Left colon (tissue), 2 donors: ENCODE measurements around the gene ASPHD2. TPM values are rescaled to one million over a fixed set of nuclear protein-coding genes. Genes with fewer than 3 reads are reported as not detected.
A peak's percentile ranks its signal among the peaks of the same experiment; 100 is the strongest.
"Not testable (repeated sequence)": the region's sequence is repeated elsewhere in the genome, so short reads cannot be mapped to it uniquely, and the experiment has no call there.

ENCODE experiments used
- ATAC-seq: fragments of 200-7000 bp; cut with Tn5 transposase; one replicate; pipeline ENCODE4 v1.9.1; 2020; ENCODE audit warnings: mild to moderate bottlenecking, moderate library complexity
- DNase-seq, 2 donors: peaks; one replicate each; pipeline ENCODE4 v3.0.0-alpha.2; 2020
- intact Hi-C, 2 donors: fragments of 100-400 bp; cut with DNase I in 1 of 2; cut with micrococcal nuclease in 1 of 2; formaldehyde crosslinking; loops; one replicate each; pipeline versions ENCODE4 v1.11.2 to v1.14.0; 2022; cut with DNase I, micrococcal nuclease
- long read RNA-seq: library from polyadenylated mRNA; unstranded; transcript quantifications from one replicate; pipeline ENCODE4 v2.0.0, GENCODE V29; 2021
- total RNA-seq, 2 donors: library from RNA; stranded (reverse); fragmentation: NEBNext Ultra II Directional; extraction: Animal tissue kit (Norgen Biotek cat#: 25700); gene quantifications; one replicate each; pipeline ENCODE4 v1.2.1, GENCODE V29; 2021
- donor health status: DM: no; HTN: no; CAD: no.
- donor health status: DM: yes; HTN: yes; CAD: no.

The ASPHD2 gene
- total RNA-seq, result 1 to 10 TPM; 7.0 to 7.1 TPM
- long read RNA-seq, transcript ASPHD2-201 (4 exons, 3,357 nt), result major isoform, 10 of 26 reads
- long read RNA-seq, partial matches to known transcripts, result 11 of 26 reads
- long read RNA-seq, other reads (novel, unspliced or antisense), result 5 of 26 reads

- ATAC-seq (peak; percentile 82), DNase-seq (peak; percentile 54 to 78)
- intact Hi-C loops, result no loop called here
Observed at GRCh38 chr22:26428515-26429457, at the start of gene ASPHD2. Gene ASPHD2, plus strand, starts transcription at chr22:26429260. Its CDS starts 4,356 bp downstream, at chr22:26433616.

DNA sequence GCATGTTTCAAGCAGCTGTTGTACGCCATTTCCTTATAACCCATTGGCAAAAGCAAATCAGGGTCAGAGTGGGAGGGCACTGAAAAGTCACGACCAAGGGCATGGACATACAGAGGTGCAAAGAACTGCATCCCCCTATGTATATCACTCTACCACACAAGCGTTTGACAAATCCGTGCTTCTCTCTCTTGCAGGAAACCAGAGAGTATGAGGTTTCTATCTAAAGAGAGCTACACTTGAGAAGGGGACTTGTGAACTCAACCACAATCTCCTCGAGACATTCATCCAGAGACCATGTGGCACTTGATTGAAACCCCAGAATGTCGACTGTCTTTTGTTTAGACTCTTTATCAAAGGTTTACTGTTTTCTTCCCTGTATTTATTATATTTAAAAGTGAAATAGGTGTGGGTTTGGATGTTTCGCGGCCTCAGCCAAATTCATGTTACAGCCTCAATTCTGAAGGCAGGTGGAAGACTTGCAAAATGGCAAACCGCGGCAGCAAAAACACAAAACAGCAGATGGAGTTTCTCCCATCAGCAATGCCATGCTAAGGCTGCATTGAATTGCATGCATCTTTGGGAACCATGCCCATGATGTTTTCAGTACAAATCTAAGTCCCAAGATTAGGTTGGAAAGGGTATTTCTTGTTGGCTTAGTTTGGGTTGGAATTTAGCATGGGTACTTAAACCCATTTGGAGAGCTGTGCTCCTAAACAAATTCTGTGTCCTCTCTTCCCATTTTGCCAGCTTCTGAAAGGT lies 48.8 kb upstream of the ASPHD2 start:
- intact Hi-C loops, result no loop called here
- ATAC-seq, result no peak
- DNase-seq, result no peak

DNA sequence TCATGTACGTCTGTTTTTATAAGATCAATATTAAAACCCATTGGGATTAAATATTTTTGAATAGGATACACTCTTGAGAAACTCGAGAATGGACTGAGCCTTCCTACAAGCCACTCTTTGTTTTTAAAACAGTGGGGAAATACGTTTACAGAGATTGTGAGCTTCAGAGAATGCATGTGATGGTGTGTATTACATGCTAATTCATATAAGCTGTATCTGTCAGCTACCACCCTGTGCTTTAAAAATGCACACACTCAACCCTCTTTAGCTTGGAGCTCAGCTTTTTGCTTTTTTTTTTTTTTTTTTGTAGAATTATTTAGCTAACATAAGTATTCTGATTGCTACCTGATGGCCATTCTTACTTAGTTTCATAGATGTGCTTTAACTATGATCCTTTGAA lies 46.3 kb upstream of the ASPHD2 start:
- ATAC-seq (no peak), DNase-seq (no peak)
- intact Hi-C loops, result no loop called here

DNA sequence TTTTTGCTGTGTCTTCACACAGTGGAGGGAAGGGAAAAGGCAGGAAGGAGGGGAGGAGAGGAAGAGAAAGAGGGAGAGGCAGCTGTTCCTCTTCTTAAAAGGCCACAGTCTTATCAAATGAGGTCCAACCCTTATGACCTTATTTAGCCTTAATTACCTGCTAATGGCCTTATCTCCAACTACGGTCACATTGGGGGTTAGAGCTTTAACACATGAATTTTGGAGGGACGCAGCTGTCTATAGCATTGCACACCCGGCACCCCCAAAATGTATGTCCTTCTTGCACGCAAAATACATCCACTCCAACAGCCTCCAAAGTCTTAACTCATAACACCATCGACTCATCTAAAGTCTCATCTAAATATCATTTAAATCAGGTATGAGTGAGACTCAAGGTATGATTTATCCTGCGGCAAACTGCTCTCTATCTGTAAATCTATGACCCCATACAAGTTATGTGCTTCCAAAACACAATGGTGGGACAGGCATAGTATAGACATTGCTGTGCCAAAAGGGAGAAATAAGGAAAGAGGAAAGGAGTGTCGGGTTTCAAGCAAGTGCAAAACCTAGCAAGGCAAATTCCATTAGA lies 45.0 kb upstream of the ASPHD2 start:
- ATAC-seq, result no peak
- DNase-seq, result no peak
- intact Hi-C loops, result no loop called here

DNA sequence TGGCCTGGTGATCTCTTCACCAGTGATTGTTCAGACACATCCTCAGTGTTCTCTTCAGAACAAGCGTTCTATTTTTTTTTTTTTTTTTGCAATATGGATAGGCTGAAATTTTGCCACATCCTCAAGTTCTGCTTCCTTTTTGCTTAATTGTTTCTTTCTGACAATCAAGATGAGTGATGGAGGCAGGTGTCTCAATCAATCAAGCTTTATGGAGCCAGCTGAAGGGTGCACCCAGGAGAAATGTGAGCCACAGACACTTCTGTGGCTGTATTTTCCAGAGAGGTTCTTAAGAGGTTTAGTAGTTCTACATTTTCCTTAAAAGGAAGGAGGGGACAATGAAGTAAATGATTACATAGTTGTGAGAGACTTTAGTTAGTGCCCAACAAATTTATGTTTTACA lies 43.9 kb upstream of the ASPHD2 start:
- ATAC-seq (no peak), DNase-seq (no peak)
- intact Hi-C loops, result no loop called here

- intact Hi-C loops, result no loop called here
- no peak for ATAC-seq
- no peak for DNase-seq
Observed at GRCh38 chr22:26389125-26389524, 39.9 kb upstream of the ASPHD2 start.

GRCh38 chr22:26391091-26391490 lies 38.0 kb upstream of the ASPHD2 start:
- ATAC-seq (no peak), DNase-seq (no peak)
- intact Hi-C loops, result no loop called here

DNA sequence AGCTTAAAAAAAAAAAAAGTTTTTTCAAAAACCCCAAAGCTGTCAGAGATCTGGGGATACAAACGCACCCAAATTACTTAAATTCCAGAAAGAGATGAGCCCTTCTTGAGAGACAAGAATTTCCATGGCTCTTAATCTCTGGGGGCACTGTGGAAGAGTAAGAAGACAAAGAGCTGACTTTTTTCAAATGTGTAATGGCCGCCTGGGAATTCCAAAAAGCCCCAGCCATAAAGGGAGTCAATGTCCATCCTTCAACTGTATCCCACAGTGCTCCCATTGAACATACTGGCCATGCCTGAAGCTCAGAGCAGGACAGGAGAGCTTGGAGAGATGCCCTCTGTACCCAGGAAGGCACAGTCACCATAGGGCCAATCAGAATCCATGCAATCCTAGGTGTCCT lies 37.4 kb upstream of the ASPHD2 start:
- no peak for DNase-seq
- intact Hi-C loops, result no loop called here
- ATAC-seq, result no peak

GRCh38 chr22:26393929-26394328 lies 35.1 kb upstream of the ASPHD2 start:
- intact Hi-C loops, result no loop called here
- no peak for DNase-seq
- ATAC-seq, result no peak

- DNase-seq, result no peak
- ATAC-seq, result no peak
- intact Hi-C loops, result no loop called here
Observed at GRCh38 chr22:26394777-26395176, 34.3 kb upstream of the ASPHD2 start.

DNA sequence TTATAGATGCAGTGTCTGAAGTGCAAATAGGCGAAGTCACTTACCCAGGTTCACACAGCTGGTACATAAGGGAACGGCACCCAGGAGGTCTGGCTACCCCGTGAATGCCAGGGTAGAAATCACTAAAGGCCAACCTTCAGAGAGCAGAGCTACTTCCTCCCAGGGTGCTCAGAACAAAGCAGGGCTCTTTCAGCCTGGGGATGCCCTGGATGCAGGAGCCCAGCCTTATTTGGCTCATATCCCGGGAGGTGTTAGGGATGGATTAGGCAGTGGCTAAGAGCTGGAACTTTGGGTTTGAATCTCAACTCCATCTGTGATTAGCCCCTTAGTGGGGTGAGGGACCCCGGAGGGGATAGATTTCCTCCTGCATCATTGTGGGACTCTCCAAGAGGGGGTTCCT lies 33.1 kb upstream of the ASPHD2 start:
- no peak for DNase-seq
- intact Hi-C loops, result no loop called here
- ATAC-seq, result no peak

DNA sequence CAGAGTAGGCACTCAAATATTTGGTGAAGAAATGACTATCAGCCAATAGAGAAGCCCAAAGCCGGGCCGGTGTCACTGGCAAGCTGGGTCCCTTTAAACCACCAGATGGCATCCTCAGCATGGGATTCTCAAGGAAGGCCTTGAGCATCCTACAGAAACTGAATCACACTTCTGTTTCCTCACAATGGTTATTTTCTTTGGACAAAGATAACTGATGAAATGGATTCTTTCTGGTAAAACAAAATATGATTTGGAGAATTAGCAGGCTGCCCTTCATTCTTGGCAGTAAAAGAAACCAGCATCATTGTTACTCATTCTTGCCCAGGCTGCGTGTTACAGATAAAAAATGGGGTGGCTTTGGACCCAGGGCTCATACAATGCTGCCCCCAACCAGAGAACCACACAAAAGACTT lies 30.3 kb upstream of the ASPHD2 start:
- intact Hi-C loops, result loop anchor here in 1 of 2 donors (2.0 kb wide), 1 partner anchor 62 kb away; no protein-coding TSS in a partner anchor
- ATAC-seq (peak; percentile 91), DNase-seq (peak; percentile 49 to 57)

GRCh38 chr22:26399289-26399688 lies 29.8 kb upstream of the ASPHD2 start:
- intact Hi-C loops, result loop anchor here in 1 of 2 donors (2.0 kb wide), 1 partner anchor 62 kb away; no protein-coding TSS in a partner anchor
- DNase-seq (no peak), ATAC-seq (no peak)

DNA sequence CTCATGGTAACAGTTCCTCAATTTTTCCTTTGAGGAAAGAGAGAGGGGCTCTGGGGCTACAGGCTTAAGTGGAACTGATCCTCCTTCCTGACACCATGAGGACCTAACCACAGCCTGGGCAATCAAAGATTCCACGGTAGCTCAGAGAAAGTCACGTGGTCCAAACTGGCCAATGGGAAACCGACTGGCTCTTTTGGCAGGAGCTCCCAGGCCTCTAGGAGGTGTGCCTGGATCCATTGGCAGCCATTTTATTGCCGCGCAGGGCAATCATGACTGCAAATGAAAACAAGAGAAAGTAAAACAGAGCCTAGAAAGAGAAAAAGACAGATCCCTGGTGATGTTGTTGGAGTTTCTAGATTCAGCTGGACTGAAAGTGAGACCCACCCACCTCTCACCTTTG lies 27.3 kb upstream of the ASPHD2 start:
- DNase-seq (no peak), ATAC-seq (no peak)
- intact Hi-C loops, result no loop called here

DNA sequence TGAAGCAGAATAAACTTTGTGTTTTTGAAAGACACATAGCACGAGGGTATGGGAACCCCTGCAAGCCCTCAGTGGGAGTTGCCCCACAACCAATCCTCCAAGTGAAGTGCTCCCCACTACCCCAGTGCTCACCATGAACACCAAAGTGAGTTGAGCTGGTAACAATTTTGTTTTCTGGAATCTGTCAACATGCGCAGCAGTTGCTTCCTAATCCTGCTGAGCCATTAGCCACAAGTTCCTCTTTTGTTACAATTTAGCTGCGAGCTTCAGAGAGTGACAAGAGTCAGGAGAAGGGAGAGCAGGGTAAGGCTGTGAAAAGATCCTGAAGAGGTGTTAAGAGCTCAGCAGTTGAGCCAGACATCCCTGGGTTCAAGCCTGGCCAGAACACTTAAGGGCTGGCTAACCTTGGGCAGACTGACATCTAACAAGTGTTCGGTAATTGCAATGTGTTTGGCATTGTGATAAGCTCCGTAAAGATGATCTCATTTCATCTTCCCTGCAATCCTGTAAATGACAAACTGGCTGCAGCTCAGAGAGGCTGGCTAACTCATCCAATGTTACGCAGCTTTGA lies 24.1 kb upstream of the ASPHD2 start:
- ATAC-seq (no peak), DNase-seq (no peak)
- intact Hi-C loops, result no loop called here

DNA sequence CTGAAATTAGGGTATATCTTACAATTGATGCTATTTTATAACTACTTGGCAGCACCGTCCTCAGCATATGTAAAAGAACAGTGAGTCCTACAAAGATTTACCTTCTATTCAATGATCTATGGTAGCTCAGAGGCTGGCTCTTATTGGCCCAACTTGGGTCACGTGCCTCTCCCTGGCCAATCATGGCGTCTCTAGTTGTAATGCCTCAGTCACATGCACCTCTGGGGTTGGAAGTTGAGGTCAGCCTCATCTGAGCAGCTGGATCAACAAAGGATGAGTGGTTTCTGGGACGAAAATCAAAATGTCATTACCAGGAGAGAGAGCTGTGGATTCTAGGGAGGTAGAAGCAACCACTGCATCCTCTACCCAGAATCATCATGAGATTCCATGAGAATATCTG lies 22.9 kb upstream of the ASPHD2 start:
- DNase-seq (no peak), ATAC-seq (no peak)
- intact Hi-C loops, result no loop called here

- intact Hi-C loops, ATAC-seq, DNase-seq: not testable (repeated sequence)
Observed at GRCh38 chr22:26408562-26409220, 20.4 kb upstream of the ASPHD2 start.

GRCh38 chr22:26409719-26410335 lies 19.2 kb upstream of the ASPHD2 start:
- DNase-seq (no peak), ATAC-seq (no peak)
- intact Hi-C loops, result no loop called here
